ENCODE measurements around the gene AP1M2. TPM values are rescaled to one million over a fixed set of nuclear protein-coding genes. Genes with fewer than 3 reads are reported as not detected.

Gene AP1M2
- polyA plus RNA-seq (ENCODE audit: insufficient read length in 4 of 4), result 10 to 100 TPM; 48.1 to 53.9 (median 53.4) TPM

DNA sequence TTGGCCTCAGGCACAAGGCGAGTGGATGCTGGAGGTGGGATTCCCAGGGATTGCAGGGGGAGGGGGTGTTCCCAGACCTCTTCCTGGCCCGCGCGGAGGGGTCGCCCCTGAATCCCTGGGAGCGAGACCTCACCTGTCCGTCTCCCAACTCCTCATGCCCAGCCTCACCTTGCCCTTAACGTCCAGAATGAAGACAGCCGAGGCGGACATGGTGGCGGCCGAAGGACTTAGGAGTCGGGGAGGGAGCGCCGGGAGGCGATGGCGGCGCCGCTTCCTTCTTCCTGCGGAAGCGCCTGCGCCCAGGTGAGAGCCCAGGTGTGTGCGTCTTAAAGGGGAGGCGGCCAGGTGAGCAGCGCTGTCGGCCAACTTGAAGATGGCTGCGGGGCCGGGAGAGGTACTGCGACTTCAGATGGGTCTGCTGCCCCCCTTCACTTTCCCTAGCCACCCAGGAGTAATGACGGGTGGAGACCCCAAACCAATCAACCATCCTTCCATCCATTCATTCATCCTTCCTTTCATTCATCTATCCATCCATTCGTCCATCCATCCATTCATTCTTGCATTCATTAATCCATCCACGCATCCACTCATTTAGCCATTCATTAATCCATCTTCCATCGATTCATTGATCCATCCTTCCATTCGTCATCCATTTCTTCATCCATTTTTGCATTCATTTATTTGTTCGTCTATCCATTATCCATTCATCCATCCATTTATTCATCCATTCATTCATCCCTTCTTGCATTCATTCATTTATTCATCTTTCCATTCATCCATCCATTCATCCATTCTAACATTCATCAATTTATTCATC is at the start of gene AP1M2:
Gene AP1M2 (minus strand): TSS at position 291 of the 817 bp plus-strand sequence. CDS start 81 bp downstream, at position 210.
- DNase-seq (ENCODE audit: low read depth in 4 of 4, low spot score in 2 of 4), result no peak

GRCh38 chr19:10636304-10636972 is 49.3 kb upstream of the AP1M2 start:
- no peak for DNase-seq (ENCODE audit: low read depth in 4 of 4, low spot score in 2 of 4)

- DNase-seq (ENCODE audit: low read depth in 4 of 4, low spot score in 2 of 4), result no peak
These were observed 47.9 kb upstream of the AP1M2 start for GRCh38 chr19:10634963-10635362.

- DNase-seq (ENCODE audit: low read depth in 4 of 4, low spot score in 2 of 4), result no peak
These were observed 47.3 kb upstream of the AP1M2 start for GRCh38 chr19:10634430-10634829.

GRCh38 chr19:10631874-10632273 is 44.8 kb upstream of the AP1M2 start:
- DNase-seq (ENCODE audit: low read depth in 4 of 4, low spot score in 2 of 4), result no peak

DNA sequence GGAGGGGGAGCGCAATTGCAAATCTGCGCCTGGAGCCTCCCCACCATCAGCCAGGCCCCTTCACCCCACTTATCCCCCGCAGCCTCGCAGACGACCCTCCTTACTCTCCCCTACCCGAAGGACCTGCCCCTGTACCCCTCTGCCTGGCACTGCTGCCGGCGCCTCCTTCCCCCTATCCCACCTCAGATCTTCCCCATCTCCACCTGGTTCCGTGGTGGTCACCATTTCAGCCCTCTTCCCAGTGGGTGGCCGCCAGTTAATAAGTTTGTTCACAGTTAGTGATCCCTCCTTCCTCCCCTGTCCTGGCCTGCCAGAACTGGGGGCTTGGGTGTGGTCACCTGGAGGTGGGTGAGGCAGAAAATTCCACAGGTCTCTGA is 38.6 kb upstream of the AP1M2 start:
- no peak for DNase-seq (ENCODE audit: low read depth in 4 of 4, low spot score in 2 of 4)

GRCh38 chr19:10625003-10625761 is 38.1 kb upstream of the AP1M2 start, which contains the start of gene SLC44A2:
SLC44A2 (plus strand) TSS chr19:10625553; CDS start chr19:10625634, 81 bp downstream.
- peak in 2 of 4 donors; percentile 69 to 78 for DNase-seq (ENCODE audit: low read depth in 4 of 4, low spot score in 2 of 4)

- no peak for DNase-seq (ENCODE audit: low read depth in 4 of 4, low spot score in 2 of 4)
These were observed 37.5 kb upstream of the AP1M2 start for GRCh38 chr19:10624585-10624984.

DNA sequence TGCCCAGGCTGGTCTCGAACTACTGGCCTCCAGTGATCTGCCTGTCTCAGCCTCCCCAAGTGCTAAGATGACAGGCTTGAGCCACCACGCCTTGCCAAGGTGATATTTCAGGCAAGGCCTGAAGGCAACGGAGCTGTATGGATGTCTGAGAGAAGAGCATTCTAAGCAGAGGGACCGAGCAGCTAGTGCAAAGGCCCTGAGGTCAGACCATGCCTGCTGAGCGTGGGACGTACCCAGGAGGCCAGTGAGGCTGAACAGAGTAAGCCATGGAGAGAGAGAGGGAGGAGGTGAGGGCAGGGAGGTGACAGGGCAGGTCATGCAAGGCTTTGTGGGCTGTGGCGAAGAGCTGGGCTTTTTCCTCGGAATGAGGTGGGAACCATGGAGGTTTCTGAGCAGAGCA is 34.9 kb upstream of the AP1M2 start:
- DNase-seq (ENCODE audit: low read depth in 4 of 4, low spot score in 2 of 4), result no peak

DNA sequence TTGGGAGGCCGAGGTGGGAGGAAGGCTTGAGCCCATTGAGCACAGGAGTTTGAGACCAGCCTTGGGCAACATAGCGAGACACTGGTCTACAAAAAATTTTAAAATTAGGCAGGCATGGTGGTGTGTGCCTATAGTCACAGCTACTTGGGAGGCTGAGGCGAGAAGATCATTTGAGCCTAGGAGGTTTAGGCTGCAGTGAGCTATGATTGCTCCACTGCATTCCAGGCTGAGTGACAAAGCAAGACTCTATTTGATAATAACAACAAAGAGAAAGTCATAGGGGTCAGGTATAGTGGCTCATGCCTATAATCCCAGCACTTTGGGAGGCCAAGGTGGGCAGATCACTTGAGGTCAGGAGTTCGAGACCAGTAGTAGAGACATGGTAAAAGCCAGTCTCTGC is 33.7 kb upstream of the AP1M2 start:
- no peak for DNase-seq (ENCODE audit: low read depth in 4 of 4, low spot score in 2 of 4)

DNA sequence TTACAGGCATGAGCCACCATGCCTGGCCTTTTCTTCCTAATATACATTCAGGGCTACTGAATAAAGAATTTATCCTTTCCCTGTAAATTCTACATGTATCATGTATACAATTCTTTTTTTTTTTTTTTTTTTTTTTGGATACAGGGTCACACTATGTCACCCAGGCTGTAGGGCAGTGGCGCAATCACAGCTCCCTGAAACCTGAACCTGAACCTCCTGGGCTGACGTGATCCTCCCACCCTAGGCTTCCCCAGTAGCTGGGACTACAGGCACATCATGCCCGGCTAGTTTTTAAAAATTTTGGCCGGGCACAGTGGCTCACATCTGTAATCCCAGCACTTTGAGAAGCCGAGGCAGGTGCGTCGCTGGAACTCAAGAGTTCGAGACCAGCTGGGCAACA is 31.7 kb upstream of the AP1M2 start:
- DNase-seq (ENCODE audit: low read depth in 4 of 4, low spot score in 2 of 4), result no peak

GRCh38 chr19:10617409-10618121 is 30.5 kb upstream of the AP1M2 start:
- DNase-seq (ENCODE audit: low read depth in 4 of 4, low spot score in 2 of 4), result no peak

DNA sequence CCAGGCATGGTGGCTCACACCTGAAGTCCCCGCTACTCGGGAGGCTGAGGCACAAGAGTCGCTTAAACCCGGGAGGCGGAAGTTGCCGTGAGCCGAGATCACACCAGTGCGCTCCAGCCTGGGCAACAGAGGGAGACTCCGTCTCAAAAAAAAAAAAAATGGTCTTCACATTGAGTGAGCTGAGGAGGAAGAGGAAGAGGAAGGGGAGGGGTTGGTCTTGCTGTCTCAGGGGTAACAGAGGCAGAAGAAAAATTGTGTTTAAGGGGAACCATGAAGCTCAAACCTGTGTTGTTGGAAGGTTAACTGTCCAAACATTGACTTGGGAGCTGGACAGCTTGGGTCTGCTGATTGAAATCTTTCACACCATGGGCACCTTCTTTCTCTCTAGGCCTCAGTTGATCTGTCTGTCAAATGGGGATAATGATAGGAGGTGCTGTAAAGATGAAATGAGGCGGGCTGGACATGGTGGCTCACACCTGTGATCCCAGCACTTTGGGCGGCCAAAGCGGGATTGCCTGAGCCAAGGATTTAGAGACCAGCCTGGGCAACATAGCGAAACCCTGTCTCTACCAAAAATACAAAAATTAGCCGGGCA is 28.4 kb upstream of the AP1M2 start:
- DNase-seq (ENCODE audit: low read depth in 4 of 4, low spot score in 2 of 4), result no peak

GRCh38 chr19:10612499-10613119 is 25.5 kb upstream of the AP1M2 start:
- DNase-seq (ENCODE audit: low read depth in 4 of 4, low spot score in 2 of 4), result no peak

DNA sequence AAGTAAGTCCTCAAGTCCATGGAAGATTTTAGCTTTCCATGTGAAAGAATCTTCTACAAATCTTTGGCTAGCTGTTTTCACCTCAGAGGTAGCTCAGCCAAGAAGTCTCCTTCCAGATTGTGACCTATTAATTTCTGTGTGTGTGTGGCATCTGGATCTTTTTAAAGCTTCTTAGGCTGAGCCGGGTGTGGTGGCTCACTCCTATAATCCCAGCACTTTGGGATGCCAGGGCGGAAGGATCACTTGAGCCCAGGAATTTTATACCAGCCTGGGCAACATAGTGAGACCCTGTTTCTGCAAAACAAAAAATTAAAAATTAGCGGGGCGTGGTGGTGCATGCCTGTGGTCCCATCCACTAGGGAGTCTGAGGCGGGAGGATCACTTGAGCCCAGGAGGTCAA is 24.8 kb upstream of the AP1M2 start:
- no peak for DNase-seq (ENCODE audit: low read depth in 4 of 4, low spot score in 2 of 4)

DNA sequence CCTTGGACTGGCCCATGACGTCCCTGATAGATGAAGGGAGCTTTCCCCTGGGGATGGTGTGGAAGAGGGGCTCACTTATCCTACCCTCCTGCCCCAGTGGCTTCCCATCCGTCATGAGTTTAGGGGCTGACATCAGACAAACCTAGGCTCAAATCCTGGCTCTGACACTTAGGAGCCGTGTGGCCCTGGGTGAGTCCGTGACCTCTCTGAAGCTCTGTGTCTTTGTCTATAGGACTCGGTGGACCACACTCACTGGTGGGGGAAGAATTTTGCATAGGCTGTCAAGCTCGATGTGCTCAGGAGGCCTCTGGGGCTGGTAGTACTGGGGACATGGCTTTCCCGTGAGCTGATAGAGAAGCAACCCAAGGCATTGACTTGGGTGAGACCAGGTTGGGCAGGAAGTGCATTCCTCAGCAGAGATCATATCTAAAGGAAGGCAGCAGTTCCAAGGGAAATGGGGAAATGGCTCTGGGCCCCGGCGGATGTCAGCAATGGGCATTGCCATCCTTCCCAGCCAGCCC is 17.4 kb upstream of the AP1M2 start:
- DNase-seq (ENCODE audit: low read depth in 4 of 4, low spot score in 2 of 4), result no peak

DNA sequence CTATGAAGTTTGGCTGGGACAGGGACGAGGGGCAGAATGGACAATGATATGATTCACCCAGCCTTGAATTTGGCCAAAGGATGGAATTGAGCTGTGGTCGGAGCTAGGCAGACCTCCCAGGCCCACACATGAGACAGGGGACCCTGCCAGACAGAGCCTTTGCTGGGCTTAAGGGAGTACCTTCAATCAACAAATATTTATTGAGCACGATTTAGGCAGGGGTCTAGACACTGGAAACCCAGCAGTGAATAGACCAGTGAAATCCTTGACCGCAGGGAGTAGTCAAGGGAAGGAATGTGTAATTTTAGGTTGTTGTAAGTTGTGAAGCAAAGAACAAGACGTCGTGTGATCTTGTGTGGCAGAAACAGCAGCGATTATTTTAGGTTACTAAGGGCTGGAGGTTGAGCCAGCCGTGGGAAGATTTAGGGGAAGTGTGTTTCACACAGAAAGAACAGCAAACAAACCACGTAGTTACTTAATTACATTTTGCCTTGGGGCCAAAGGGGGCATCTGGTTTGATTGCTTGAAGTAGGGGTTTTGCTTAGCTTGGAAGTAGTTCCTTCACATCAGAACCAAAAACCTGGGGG is 16.9 kb upstream of the AP1M2 start:
- DNase-seq (ENCODE audit: low read depth in 4 of 4, low spot score in 2 of 4), result no peak

DNA sequence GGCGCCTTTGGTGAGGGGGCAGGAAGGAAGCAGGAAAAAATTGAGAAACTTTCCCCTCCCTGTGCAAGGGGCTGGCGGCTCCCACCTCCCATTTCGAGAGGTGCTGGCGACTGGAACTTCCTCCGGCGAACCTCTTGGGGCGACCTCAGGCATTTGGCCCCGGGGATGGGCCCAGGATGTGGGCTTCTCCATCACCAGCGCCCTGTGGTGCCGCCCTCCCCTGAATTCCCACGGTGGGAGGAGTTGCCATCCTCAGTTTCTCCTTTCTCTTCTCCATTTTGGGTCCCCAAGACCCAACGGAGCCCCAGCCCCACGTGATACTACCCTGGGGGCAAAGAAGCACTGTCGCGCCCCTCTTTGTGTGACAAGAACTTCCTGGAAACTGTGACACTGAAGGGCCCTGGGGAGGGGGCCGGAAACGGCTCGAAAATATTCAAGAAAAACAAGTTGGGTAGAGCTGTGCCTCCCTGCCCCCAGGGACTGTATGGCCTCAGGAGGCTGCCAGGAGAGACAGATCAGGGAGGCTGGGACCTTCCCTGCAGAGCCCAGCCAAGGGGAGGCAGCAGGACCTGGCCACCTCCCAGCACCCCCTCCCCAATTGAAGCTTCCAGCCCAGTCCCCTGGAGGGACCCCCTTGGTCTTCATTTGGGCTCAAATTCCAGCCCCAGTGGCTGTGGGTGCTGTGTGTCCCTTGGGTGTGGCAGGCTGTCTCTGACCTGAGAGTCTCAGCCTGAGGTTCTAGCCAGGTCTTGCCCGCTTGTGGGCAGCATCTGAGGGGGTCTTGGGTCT is 16.2 kb upstream of the AP1M2 start:
- DNase-seq (ENCODE audit: low read depth in 4 of 4, low spot score in 2 of 4), result no peak
